GM19372 (cell line): ENCODE measurements around the gene PTPRN2.
"Not testable (repeated sequence)": the region's sequence is repeated elsewhere in the genome, so short reads cannot be mapped to it uniquely, and the experiment has no call there.

Experiments used
- ATAC-seq: cut with Tn5 transposase; IDR thresholded peaks from one replicate; pipeline ENCODE4 v1.9.1; 2021; ENCODE audit warnings: mild to moderate bottlenecking, low read depth, moderate library complexity; ENCODE audit not compliant: unreplicated experiment

PTPRN2 gene

DNA sequence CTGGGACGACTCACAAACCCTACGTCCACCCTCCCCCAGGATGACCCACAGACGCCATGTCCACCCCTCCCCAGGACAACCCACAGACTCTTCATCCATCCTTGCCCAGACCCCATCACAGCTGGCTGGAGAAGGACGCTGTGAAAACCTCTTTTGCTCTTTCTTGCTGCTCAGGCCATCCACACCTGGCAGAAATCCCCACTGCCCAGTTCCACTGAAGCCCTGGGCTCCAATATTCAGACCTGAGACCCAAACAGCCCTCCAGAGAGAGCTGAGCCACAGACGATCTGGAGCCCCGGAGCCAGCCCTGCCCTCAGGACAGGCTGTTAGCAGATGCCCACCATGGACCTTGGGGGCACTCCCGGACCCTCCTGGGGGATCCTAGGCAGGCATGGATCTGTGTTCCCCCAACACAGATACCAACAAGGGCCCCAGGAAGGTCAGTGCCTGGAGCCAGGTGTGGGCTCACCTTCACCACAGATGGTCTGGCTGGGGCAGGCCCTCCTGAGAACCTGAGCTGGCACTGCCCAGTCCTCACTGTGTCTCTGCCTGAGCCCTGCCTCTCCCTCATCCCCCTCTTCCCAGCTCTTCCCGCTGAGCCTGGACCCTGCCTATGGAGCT, 226.2 kb downstream of the PTPRN2 start:
- ATAC-seq = no peak

DNA sequence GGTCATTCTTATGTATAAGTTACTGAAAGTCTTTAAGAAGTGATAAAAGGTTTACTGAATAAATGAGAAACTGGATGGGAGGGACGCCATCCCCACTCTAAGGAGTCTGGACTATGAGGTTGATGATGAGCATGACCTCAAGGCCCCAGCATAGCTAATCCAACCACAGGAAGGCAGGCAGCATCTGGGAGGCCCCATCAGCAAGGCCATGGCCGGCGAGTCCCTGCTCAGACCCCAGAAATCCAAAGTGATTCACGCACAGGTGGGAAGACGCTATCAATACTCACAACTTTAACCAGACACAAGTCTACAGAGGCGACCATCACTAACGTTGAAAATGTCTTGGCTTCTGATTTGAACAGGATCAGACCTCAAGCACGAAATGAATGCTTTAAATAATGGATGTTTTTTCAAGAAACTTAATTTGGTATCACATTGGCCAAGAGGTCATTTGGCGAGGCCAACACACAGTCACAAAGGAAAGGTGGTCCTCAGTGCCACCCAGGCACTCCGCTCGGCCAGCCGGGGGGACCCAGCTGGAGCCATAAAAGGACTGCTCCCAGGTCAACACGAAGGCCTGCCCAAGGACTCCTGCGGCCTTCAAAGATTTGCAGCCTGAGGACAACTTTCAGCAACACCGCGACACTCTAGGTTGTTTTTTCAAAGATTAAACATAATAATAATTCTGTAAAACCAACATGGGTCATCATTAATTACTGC, 228.5 kb downstream of the PTPRN2 start:
- ATAC-seq = no peak

DNA sequence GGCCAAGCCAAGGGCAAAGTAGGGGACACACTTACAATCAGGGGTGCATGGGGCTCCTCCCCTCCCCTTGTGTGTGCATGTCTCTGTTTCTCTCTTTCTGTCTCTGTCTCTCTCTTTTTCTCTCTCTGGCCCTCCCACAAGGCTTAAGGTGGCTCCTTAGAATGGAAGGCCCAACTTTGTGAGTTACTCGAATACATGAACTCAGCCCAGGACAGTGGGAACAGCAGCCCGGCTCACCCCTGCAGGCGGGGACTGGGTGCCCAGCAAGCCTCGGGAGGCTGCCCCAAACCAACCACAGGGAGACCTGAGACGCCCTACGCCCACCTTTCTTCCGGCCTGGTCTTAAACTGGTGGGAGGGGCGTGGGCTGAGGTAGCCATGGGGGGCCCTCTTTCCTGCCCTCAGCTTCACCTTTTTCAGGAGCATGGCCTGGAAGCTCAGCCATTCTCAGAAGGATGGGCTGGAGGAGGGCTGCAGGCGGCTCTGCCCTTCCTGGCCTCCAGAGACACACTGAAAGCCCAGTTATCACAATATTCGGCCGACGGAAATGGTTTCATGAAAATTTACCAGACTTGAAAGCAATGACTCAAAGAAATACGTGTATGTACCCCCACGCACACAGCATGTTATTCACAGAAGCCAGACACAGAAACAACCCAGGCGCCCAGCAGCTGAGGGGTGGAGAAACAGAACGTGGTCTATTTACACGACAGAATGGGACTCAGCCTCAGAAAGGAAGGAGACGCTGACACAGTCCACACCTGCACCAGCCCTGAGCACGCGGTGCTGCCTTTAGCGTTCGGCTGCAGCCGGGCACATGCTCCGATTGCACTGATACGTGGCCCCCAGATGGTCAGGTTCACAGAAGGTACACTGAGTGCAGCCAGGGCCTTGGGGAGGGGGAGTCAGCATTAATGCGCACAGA, 229.5 kb downstream of the PTPRN2 start:
- ATAC-seq = no peak

DNA sequence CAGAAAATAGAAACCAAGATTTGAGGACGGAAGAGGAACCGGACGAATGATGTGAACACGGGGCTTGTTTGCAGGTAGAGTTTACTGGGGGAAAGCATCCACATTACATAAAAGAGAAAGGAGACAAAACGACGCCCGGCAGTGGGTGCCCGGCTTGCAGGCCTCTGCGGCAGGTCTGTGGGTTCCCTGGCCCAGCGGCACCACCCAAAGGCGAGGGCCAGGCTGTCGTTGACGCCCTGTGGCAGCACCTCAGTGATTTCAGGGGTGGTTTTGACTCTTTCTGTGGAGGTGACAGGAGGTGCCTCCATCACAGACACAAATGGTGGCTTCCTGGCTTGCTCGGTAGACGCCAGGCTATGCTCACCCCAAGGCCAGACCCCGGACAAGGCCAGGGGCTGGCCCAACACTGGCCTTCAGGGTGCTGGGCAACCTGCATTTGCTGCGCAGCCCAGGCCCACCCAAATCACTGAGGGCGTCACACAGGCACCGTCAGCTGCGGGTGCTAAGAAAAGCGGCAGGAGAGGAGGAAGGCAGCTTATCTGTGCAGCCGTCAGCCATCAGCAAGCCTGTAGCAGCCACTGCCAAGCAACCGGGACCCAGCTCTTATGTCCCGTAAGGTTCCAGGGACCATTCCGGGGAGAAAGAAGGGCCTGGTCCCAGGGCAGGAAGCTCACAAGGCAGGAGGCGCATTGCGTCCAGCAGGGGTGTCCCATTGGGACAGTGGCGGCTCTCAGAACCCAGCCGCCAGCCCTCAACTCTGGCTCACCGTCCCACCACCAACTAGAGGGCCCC, 230.3 kb downstream of the PTPRN2 start:
- ATAC-seq = no peak

DNA sequence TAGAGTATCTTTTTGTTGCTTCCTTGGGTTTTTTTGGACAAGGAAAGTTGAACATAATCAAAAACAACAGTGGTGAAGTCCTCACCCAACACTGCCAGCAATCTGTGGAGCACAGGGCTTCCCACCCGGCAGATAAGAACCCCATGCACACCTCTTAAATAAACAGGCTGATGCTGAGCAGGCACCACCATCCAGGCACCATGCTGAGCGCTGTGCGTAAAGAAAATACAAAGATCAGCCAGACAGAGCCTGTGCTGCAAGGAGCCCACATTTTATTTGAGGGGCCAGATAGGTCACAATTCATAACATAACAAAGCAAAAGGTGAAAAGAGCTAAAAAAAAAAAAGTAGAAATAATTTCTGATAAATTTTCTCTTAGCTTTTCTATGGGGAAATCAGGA, 231.2 kb downstream of the PTPRN2 start:
- no peak for ATAC-seq

DNA sequence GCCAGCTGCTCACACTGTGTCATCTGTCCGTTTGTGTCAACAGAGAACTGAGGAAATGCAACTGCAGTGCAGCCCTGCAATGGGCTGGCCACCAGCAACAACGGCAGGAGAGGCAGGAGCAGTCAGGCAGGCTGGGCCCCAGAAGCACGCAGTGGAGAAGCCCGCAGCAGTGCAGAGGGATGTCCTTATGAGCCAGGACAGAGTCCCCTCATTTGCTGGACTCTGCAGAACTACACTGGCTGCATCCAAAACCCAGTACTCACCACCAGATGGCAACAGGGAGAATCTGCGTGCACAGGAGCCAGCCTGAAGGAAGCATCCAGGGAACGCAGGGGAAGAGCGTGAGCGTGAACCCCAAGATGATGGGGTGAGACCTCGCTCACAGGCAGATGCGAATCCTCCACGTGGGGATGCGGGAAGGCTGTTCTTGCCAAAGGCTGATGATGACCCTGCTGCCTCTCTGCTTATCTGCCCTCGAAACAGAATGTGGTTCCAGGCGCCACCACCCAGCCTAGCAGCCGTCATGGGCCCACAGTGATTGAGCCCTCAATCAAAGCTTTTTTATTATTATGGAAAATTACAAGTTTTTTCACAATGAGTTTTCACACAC, 232.1 kb downstream of the PTPRN2 start:
- no peak for ATAC-seq

DNA sequence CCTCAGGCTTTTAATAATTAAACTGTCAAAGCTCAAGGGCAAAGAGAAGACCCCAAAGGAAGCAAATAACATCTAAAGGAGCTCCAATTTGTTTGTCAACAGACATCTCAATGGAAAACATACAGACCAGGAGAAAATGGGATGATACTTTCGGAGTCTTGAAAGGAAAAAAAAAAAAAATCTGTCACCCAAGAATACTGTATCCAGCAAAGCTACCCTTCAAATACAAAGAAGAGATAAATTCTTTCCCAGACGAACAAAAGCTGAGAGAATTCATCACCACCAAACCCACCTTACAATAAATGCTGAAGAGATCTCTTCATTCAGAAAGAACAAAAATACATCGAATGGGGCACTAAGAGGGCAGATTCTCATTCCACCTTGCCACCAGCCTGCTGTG, 232.8 kb downstream of the PTPRN2 start:
- no peak for ATAC-seq

DNA sequence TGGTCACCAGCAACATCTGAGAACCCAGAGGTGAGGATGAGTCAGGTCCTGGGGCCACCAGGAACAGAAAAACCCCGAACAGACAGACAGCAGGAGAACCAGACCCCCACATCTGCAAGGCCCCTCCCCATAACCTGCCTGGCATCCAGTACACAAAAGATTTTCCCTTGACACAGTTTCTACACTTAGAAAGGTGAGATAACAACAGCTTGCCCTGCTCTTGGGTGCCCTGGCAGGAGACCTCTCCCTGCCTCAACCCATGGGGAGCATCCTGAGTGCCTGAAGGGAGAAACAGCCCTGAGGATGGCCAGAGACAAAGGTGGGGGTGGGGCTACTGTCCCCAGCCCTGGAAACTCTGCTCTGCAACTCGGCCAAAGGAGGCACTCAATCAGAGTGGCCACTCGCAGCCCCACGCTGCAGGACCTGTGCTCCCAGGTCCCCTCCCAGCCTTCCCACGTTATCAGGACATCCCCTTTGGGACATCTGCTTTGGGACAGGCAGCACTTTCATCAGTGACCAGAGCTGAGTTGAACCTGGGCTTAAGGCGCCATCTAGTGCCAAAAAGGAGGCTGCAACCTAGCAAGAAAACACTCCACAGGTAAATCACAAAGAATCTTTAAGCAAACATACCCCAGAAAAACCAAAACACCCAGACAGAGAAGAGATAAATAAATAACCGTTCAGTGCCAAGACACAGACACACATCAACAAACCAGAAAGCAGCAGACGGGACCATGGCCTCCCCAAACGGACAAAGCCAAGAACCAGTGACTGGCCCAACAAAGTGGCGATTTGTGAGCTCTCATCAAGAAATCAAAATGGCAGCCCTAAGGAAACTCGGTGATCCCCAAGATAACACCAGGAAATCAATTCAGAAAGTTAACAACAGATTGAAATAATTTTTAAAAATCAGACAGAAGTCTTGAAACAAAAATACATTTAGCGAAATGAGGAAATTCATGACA, 233.7 kb downstream of the PTPRN2 start:
- ATAC-seq = no peak

DNA sequence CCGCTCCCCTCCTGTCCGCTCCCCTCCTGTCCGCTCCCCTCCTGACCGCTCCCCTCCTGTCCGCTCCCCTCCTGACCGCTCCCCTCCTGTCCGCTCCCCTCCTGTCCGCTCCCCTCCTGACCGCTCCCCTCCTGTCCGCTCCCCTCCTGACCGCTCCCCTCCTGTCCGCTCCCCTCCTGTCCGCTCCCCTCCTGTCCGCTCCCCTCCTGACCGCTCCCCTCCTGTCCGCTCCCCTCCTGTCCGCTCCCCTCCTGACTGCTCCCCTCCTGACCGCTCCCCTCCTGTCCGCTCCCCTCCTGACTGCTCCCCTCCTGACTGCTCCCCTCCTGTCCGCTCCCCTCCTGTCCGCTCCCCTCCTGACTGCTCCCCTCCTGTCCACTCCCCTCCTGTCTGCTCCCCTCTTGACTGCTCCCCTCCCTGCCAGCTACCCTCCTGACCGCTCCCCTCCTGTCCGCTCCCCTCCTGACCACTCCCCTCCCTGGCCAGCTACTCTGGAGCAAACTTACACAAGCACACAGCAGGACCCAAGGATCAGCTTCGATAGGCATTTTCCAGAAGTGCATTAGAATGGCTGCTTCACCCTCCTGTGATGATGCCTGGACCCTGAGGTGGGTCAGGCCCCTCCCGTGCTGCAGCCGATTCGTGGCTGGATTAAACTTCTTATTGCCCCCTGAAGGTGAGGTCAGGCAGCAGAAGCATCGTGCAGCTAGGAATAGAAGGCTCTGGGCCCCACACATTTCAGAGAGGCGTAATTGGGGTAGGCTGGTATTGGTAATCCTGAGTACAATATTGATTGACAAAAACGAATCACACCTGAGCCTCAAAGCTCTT, 235.5 kb downstream of the PTPRN2 start:
- ATAC-seq = not testable (repeated sequence)

DNA sequence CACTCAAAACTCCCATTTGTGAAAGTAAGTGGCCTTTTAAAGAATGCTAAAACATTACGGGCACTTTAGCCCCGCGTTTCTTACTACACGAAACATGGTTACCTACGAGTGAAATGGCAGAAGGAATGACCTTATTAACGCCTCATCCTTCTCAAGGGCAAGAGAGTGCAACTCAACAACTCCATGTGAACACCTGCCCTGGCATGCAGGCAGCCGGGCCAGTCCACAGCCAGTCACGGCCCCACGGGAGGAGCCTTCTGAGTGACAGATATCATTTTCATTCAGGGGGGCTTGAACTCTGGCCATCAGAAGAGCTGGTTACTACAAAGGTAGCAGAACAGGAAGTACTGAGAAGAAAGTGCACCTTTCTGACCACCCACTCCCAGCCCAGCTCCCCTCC, 236.1 kb downstream of the PTPRN2 start:
- ATAC-seq = no peak

DNA sequence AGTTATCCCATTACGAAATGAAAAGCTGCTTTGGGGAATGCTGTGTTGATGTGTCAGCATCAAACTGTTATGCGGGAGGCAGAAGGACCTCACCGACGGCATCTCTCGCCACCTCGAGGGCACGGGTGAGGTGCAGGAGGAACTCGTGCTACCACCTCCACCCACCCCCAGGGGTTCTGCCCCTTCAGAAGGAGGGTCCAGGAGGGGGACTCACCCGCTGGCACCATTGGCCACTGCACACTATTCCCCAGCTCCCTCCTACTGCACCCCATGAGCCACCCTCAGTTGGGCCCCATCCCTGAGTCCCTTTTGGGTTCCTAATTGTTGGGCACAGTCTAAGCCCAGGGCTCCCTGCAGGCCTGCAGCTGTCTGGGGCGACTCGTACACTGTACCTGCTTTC, 236.6 kb downstream of the PTPRN2 start:
- no peak for ATAC-seq

DNA sequence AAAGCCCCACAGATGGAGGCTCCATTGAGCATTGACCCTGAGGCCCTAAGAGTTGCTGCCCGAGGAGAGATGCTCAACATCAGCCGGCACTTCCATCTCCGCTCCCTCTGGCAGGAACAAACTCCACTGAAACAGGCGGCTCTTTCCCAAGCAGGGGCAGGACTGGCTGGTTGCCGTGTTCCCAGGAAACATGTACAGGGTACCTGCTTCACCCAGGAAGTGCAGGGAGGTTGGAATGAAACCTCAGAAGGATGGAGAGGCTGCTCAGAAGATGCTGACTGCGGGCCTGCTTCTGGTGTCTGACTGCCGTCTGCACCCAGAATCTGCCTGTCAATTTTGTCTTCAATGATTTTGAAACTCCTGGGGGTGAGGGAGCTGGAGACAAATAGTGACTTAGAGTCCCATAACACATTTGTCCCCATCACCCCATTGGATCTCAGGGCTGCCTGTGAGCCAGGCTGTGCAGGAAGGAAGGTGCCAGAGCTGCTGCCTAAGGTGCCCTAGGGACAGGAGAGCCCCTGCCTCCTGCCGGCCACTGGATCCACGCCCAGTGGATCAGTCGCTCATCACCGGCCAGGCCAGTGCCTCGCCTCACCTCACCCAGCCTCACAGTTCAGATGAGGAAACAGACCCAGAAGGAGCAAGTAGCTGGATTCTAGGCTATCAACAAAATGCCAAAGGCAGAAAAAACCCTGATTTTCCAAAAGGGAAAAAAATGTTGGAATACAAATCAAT, 237.3 kb downstream of the PTPRN2 start:
- no peak for ATAC-seq

DNA sequence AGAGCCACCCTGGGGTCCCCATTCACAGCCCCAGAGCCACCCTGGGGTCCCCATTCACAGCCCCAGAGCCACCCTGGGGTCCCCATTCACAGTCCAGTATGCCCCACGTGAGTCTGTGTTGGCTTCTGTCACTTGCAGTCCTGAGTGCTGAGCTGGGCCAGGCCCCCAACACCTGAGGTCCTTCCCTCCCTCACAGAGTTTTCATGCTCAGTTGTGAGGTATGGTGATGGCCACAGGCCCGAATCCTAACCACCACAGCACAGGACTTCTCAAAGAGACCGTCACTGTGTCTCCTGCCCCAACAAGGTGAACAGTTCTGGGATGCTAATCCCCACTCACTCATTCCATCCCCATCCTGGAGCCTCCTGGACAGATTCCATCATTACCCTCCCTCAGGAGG, 239.2 kb downstream of the PTPRN2 start:
- ATAC-seq = no peak

DNA sequence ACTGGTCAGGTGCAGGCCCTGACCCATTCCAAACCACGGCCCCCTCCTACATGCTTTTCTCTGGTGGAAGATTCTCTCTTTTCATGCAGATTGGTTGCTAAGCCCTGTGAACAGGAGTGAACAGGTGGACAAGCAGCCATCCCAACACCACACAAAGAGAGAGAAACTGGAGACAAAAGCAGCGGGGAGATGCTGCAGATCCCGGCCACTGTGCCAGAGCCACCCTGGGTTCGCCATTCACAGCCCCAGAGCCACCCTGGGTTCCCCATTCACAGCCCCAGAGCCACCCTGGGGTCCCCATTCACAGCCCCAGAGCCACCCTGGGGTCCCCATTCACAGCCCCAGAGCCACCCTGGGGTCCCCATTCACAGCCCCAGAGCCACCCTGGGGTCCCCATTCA, 239.6 kb downstream of the PTPRN2 start:
- not testable (repeated sequence) for ATAC-seq

DNA sequence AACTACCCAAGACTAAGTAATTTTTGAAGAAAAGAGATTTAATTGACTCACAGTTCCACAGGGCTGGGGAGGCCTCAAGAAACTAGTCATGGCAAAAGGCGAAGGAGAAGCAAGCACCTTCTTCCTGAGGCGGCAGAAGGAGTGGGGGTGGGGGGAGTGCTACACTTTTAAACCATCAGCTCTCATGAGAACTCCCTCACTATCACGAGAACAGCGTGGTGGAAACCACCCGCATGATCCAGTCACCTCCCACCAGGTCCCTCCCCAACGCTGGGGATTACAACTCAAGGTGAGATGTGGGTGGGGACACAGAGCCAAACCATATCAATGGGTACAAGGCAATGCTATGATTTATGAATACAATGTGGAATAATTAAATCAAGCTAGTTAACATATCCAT, 241.9 kb downstream of the PTPRN2 start:
- no peak for ATAC-seq

DNA sequence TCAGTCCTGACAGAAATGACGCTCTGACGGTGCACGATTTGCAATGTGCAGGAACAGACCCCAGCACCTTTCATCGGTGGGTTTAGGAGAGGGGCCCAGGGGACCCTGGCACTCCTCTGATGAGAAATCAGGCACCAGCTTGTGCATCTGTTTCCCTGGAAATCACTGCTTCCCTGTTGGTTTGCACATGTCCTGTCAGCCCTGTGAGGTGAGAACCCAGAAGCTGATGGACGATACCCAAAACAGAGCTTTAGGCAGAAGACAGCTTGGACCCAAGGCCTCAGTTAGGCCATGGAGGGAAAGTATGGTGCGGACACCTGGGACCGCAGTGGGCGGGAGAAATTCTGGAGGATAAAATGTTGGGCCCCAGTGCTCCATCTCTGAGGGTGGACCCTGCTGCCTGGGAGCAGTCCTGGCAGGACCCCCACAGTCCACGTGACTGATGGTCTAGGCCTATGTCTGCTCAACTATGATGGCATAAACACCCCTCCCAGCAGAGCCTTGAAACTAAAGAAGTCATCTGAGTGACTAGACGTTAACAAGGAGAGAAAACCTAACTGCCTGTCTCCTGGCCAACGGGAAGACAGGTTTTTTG, 242.8 kb downstream of the PTPRN2 start:
- no peak for ATAC-seq

DNA sequence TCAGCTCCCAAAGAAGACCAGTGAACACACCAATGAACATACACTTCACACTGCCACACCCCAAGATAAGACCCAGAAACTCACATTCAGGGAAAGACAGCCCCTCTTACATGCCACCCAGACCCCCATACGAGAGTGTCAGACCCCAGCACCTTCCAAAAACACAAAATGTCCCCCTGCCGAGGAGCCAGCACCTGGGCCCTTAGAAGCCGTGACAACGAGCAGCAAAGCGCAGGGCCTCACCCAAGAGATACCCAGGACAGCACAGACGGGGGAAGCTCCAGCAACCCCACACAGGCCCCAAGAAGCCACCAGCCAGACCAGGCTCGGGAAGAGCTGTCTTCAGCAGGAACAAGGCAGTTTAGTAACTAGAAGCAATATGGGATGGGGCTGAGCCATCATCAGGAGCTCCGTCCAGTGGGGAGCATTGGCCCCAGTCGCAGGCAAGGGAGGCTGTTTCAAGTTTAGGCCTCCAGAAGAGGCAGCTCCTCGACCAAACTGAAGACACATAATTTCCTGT, 243.6 kb downstream of the PTPRN2 start:
- ATAC-seq = no peak
